Mesendoderm (in vitro differentiated cells): Measurements from ENCODE around the gene FEM1B.

ENCODE experiments used
- DNase-seq: peaks from one replicate; pipeline ENCODE4 v3.0.0; 2013
- H2AK5ac ChIP-seq: 2 replicates; pipeline ENCODE4 v1.6.1; 2013; ENCODE audit warnings: low read length, inconsistent platforms
- H2BK120ac ChIP-seq: 2 replicates; pipeline ENCODE4 v1.6.1; 2013; ENCODE audit warnings: low read depth, mild to moderate bottlenecking, low read length, moderate library complexity, mixed read lengths
- H2BK15ac ChIP-seq: replicated peaks from 2 replicates; pipeline ENCODE4 v1.6.1; 2013; ENCODE audit warnings: low read depth, mild to moderate bottlenecking, moderate library complexity
- H2BK5ac ChIP-seq: 2 replicates; pipeline ENCODE4 v1.6.1; 2013; ENCODE audit warnings: low read length, inconsistent platforms
- H3K18ac ChIP-seq: 2 replicates; pipeline ENCODE4 v1.6.1; 2013; ENCODE audit warnings: mild to moderate bottlenecking, low read length, mixed read lengths
- H3K23ac ChIP-seq: one replicate; pipeline ENCODE4 v1.6.1; 2013; ENCODE audit warnings: low read length
- H3K27ac ChIP-seq: 2 replicates; pipeline ENCODE4 v1.5.1; 2013; ENCODE audit warnings: low read depth, mild to moderate bottlenecking, inconsistent platforms, low read length, moderate library complexity
- H3K27me3 ChIP-seq: 2 replicates; pipeline ENCODE4 v1.6.1; 2013; ENCODE audit warnings: low read length, control low read depth, mild to moderate bottlenecking, inconsistent platforms; ENCODE audit not compliant: insufficient read depth, poor library complexity
- H3K36me3 ChIP-seq: 2 replicates; pipeline ENCODE4 v1.6.1; 2013; ENCODE audit warnings: low read length, inconsistent platforms; ENCODE audit not compliant: control insufficient read depth, insufficient read depth
- H3K4ac ChIP-seq: one replicate; pipeline ENCODE4 v1.6.1; 2013; ENCODE audit warnings: low read depth, mild to moderate bottlenecking, low read length, moderate library complexity
- H3K4me1 ChIP-seq: 2 replicates; pipeline ENCODE4 v1.6.1; 2013; ENCODE audit warnings: low read depth, low read length, inconsistent platforms; ENCODE audit not compliant: control insufficient read depth
- H3K4me2 ChIP-seq: 2 replicates; pipeline ENCODE4 v1.6.1; 2013; ENCODE audit warnings: low read length
- H3K4me3 ChIP-seq: 2 replicates; pipeline ENCODE4 v1.5.1; 2013; ENCODE audit warnings: mild to moderate bottlenecking, low read length
- H3K56ac ChIP-seq: one replicate; pipeline ENCODE4 v1.6.1; 2013; ENCODE audit warnings: low read length
- H3K79me1 ChIP-seq: 2 replicates; pipeline ENCODE4 v1.6.1; 2013; ENCODE audit warnings: low read length, inconsistent platforms
- H3K79me2 ChIP-seq: 2 replicates; pipeline ENCODE4 v1.6.1; 2013; ENCODE audit warnings: mild to moderate bottlenecking, low read length; ENCODE audit not compliant: control insufficient read depth, insufficient read depth
- H3K9ac ChIP-seq: 2 replicates; pipeline ENCODE4 v1.6.1; 2013; ENCODE audit warnings: low read length, inconsistent platforms
- H4K5ac ChIP-seq: one replicate; pipeline ENCODE4 v1.6.1; 2013; ENCODE audit warnings: low read length
- H4K8ac ChIP-seq: one replicate; pipeline ENCODE4 v1.6.1; 2013; ENCODE audit warnings: low read depth, mild to moderate bottlenecking, control low read depth, low read length, moderate library complexity
- WGBS: extraction: QIAGEN DNeasy Blood & Tissue Kit; methylation state at CpG from one replicate; pipeline ENCODE4 v1.1.7; 2013; ENCODE audit warnings: low lambda C conversion rate, missing lambda C conversion rate; ENCODE audit not compliant: insufficient coverage; ENCODE audit errors: extremely low coverage; 5-methylcytosine and 5-hydroxymethylcytosine counted together

FEM1B gene

DNA sequence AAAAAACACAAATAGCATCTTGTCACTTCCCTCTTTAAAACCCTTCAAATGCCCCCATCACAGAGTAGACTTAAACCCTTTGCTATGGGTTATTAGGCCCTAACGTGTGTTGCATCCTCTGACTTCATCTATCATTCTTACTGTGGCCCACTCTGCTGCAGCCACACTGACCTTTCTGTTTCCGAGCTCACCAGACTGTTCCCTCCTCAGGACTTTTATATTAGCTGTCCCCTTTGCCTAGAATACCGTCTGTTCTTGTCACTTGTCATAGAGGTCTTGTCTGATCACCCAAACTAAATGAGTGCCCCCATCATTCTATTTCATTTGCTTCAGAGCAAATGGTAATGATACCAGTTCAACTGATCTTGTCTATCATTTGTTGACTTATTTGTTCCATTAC, 877 bp upstream of the FEM1B start:
- Histone ChIP-seq H3K9ac (peak overlapping the region; percentile 96), H4K8ac (no peak overlapping the region), H3K18ac (no peak overlapping the region), H3K4me1 (peaks cover 3% of the 10 kb centered on the region), H3K36me3 (no peaks in the 10 kb centered on the region), H3K4ac (no peak overlapping the region), H3K56ac (peak overlapping the region; percentile 99), H2AK5ac (no peak overlapping the region), H2BK5ac (no peak overlapping the region), H4K5ac (peak overlapping the region; percentile 82), H3K23ac (no peak overlapping the region), H3K79me2 (peaks cover 27% of the 10 kb centered on the region), H3K4me3 (no peak overlapping the region), H2BK15ac (no peak overlapping the region), H3K79me1 (peaks cover 5% of the 10 kb centered on the region), H3K27me3 (no peaks in the 10 kb centered on the region), H2BK120ac (no peak overlapping the region), H3K4me2 (peak overlapping the region; percentile 79), H3K27ac (peak overlapping the region; percentile 92)
- no CpG with 5 or more reads among the region's 3 CpGs for WGBS
- DNase-seq: no peak

DNA sequence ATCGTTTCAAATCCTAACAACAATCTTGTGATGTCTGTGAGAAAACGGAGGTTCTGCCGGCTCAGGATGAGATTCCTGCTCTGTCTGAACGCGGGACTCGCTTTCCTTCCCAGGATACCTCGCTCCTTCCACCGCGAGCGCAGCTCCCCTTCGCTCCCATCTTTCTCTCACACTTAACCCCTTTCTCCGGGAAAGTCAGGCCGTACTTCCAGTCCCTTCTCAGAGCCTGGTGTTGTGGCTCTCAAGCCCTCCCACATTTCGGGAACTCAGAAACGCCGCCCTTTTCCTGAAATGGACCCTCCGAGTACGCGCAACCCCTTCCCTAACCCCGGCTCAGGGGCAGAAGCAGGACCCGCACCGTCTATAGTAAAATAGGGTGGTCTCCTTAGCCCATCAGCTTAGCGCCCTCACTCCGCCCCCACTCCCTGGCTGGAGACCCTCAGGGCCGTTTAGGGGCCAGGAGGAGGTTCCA, 378 bp upstream of the FEM1B start:
- peak overlapping the region; percentile 96 for H3K9ac ChIP-seq
- H3K27ac ChIP-seq: peak overlapping the region; percentile 92
- H3K79me2 ChIP-seq: peaks cover 32% of the 10 kb centered on the region
- peak; percentile 90 for DNase-seq
- peak overlapping the region; percentile 24 for H3K18ac ChIP-seq
- H2AK5ac ChIP-seq: no peak overlapping the region
- H2BK5ac ChIP-seq: peak overlapping the region; percentile 89
- H3K79me1 ChIP-seq: peaks cover 5% of the 10 kb centered on the region
- H4K5ac ChIP-seq: peak overlapping the region; percentile 82
- no CpG with 5 or more reads among the region's 25 CpGs for WGBS
- peak overlapping the region; percentile 79 for H3K4me2 ChIP-seq
- no peak overlapping the region for H2BK120ac ChIP-seq
- H3K36me3 ChIP-seq: no peaks in the 10 kb centered on the region
- no peak overlapping the region for H2BK15ac ChIP-seq
- peak overlapping the region; percentile 58 for H3K4ac ChIP-seq
- no peaks in the 10 kb centered on the region for H3K27me3 ChIP-seq
- H3K4me1 ChIP-seq: peaks cover 3% of the 10 kb centered on the region
- H3K56ac ChIP-seq: peak overlapping the region; percentile 99
- H4K8ac ChIP-seq: peak overlapping the region; percentile 94
- peak overlapping the region; percentile 83 for H3K23ac ChIP-seq
- peak overlapping the region; percentile 55 for H3K4me3 ChIP-seq

DNA sequence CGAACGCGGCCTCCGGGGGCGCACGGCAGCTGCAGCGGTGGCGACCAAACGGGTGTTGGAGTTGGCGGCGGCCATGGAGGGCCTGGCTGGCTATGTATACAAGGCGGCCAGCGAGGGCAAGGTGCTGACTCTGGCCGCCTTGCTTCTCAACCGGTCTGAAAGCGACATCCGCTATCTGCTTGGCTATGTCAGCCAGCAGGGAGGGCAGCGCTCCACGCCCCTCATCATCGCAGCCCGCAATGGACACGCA, 725 bp downstream of the FEM1B start:
- peak overlapping the region; percentile 34 for H2AK5ac ChIP-seq
- H2BK120ac ChIP-seq: no peak overlapping the region
- H4K5ac ChIP-seq: no peak overlapping the region
- H3K36me3 ChIP-seq: no peaks in the 10 kb centered on the region
- peak overlapping the region; percentile 24 for H3K4me2 ChIP-seq
- H3K4ac ChIP-seq: no peak overlapping the region
- peaks cover 5% of the 10 kb centered on the region for H3K79me1 ChIP-seq
- peak overlapping the region; percentile 96 for H3K9ac ChIP-seq
- H4K8ac ChIP-seq: no peak overlapping the region
- H3K4me1 ChIP-seq: peaks cover 3% of the 10 kb centered on the region
- no peak for DNase-seq
- H3K4me3 ChIP-seq: peak overlapping the region; percentile 92
- H3K79me2 ChIP-seq: peaks cover 34% of the 10 kb centered on the region
- peak overlapping the region; percentile 54 for H3K23ac ChIP-seq
- H2BK5ac ChIP-seq: peak overlapping the region; percentile 62
- no peak overlapping the region for H2BK15ac ChIP-seq
- H3K18ac ChIP-seq: peak overlapping the region; percentile 41
- H3K27me3 ChIP-seq: no peaks in the 10 kb centered on the region
- WGBS: no CpG with 5 or more reads among the region's 22 CpGs
- H3K56ac ChIP-seq: peak overlapping the region; percentile 99
- H3K27ac ChIP-seq: peak overlapping the region; percentile 92

DNA sequence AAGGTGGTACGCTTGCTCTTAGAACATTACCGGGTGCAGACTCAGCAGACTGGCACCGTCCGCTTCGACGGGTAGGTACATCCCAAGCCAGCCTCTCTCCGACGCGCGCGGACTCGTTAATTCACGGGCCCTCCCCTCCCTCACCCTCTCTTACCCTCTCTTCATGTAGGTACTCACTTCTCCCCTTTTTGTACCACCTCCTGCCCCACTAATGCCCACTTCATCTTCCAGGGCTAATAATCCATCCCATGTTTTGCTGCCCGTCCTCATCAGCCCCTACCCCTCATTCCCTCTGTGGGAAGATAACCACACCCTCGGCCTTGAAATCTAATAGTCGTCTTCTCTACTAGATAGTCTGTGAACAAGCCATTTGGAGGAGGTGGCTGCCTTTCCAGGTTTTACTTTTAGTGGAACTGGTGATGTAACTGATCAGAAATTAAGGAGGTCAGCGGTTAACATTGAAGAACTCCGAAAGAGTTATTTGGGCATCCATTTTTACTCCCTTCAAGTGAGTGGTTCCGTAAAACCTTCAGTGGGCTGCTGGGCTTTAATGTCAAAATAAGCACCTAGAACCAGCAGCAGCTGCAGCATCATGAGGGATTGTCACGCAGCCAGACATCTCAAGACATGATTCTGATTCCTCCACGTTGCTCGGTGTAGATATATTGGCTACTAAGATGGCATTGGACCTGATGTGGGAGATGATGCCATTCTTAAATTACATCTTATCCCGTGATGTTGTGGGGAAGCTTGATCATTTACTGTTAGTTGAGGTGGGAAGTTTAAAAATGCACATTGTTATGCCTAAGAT, 1.3 kb downstream of the FEM1B start:
- no CpG with 5 or more reads among the region's 23 CpGs for WGBS
- Histone ChIP-seq H2BK15ac (no peak overlapping the region), H3K79me1 (peaks cover 5% of the 10 kb centered on the region), H3K4me3 (peak overlapping the region; percentile 92), H3K4me2 (peak overlapping the region; percentile 24), H3K4ac (no peak overlapping the region), H2BK5ac (peak overlapping the region; percentile 34), H3K9ac (peak overlapping the region; percentile 96), H3K23ac (peak overlapping the region; percentile 54), H4K5ac (no peak overlapping the region), H4K8ac (no peak overlapping the region), H2AK5ac (peak overlapping the region; percentile 34), H3K27me3 (no peaks in the 10 kb centered on the region), H3K4me1 (peaks cover 3% of the 10 kb centered on the region), H3K18ac (no peak overlapping the region), H3K56ac (peak overlapping the region; percentile 99), H2BK120ac (no peak overlapping the region), H3K36me3 (no peaks in the 10 kb centered on the region), H3K79me2 (peaks cover 38% of the 10 kb centered on the region), H3K27ac (peak overlapping the region; percentile 92)
- DNase-seq: peak; percentile 55

DNA sequence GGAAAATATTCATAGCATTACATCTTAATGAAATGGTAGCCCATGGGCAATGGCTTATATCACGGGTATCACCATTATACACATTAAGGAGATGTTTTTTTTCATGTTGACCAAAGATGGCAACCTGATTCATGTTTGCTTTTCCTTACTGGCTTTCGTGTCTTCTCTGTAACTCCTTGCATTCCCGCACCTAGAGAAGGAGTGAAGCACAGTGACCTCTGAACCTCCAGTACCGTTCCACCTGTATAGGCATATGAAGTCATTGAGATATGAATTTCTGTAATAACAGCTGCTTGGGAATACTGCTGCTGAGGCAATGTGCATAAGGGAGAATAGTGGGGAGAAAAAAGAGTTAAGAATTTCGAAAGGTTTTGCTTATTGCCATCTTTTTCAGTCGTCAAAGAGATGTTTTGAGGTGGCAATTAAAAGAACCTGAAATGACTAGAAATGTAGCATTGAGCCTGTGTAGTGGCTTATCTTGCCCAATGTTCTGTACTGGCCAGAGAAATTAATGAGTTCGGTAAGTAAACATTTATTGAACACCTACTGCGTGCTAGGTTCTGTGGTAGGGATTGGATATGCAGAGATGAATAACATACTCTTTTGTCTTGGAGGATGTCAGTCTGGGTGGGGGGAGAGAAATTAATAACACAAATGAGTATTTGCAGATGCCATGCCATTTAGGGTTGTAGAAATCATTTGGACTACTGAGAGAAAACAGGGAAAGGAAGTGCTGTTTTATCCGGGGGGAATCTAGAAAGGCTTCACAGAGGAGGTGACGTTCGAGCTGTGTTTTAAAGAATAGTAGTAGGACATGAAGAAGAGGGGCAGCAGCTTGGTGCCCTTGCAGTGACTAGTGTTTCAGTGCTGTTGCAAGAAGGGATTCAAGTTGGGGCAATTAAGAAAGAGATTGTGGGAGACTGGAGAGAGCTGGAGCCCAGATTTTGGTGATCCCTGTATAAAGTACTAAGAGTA, 2.5 kb downstream of the FEM1B start:
- Histone ChIP-seq H3K56ac (peak overlapping the region; percentile 65), H4K5ac (no peak overlapping the region), H3K27ac (no peak overlapping the region), H3K79me2 (peaks cover 46% of the 10 kb centered on the region), H2BK120ac (no peak overlapping the region), H3K4me2 (peak overlapping the region; percentile 7), H3K4me3 (no peak overlapping the region), H3K18ac (no peak overlapping the region), H3K36me3 (no peaks in the 10 kb centered on the region), H2BK5ac (no peak overlapping the region), H3K79me1 (peaks cover 6% of the 10 kb centered on the region), H3K4ac (no peak overlapping the region), H2BK15ac (no peak overlapping the region), H4K8ac (no peak overlapping the region), H3K9ac (peak overlapping the region; percentile 41), H3K4me1 (peaks cover 3% of the 10 kb centered on the region), H3K27me3 (no peaks in the 10 kb centered on the region), H2AK5ac (no peak overlapping the region), H3K23ac (no peak overlapping the region)
- peak; percentile 44 for DNase-seq
- WGBS: no CpG with 5 or more reads among the region's 11 CpGs
